CD4-positive, alpha-beta T cell (primary cell): ENCODE data around the gene RIPK1. TPM values are rescaled to one million over a fixed set of nuclear protein-coding genes. Genes with fewer than 3 reads are reported as not detected.

ENCODE experiments used
- ATAC-seq: fragments of 200-7000 bp; cut with Tn5 transposase; one replicate; pipeline ENCODE4 v1.10.0; 2022; ENCODE audit warnings: mild to moderate bottlenecking; ENCODE audit not compliant: poor library complexity
- CTCF ChIA-PET: fragments of 350-600 bp; sonication (Branson Sonifier 250); formaldehyde crosslinking; loops from one replicate; lab custom pipeline; 2021; ENCODE audit warnings: antibody characterized with exemption, inconsistent platforms; lab: Charles Lee
- POLR2A ChIA-PET: fragments of 350-600 bp; sonication (Branson Sonifier 250); formaldehyde crosslinking; loops from one replicate; lab custom pipeline; 2021; ENCODE audit warnings: antibody characterized with exemption, inconsistent platforms; lab: Charles Lee
- DNase-seq, 14 experiments: peaks; one replicate each; pipeline ENCODE4 v3.0.0-alpha.2; 2013 to 2020; ENCODE audit warnings: mixed read lengths in 2 of 14
- H3K27ac ChIP-seq, 2 donors: one replicate each; pipeline versions ENCODE4 v1.5.1 to v1.7.0; 2013; ENCODE audit warnings: low read length in 2 of 2, low read depth in 1 of 2, mild to moderate bottlenecking in 1 of 2
- H3K27me3 ChIP-seq, 2 experiments: 1 replicate in 1 of 2; 2 replicates in 1 of 2; pipeline versions ENCODE4 v1.6.1 to v1.7.0; 2013; ENCODE audit warnings: low read length in 2 of 2, control low read depth in 1 of 2, mild to moderate bottlenecking in 1 of 2, moderate library complexity in 1 of 2; ENCODE audit not compliant: insufficient read depth in 2 of 2, control insufficient read depth in 1 of 2
- H3K36me3 ChIP-seq: one replicate; pipeline ENCODE4 v1.6.1; 2013; ENCODE audit warnings: low read length, control low read depth; ENCODE audit not compliant: insufficient read depth
- H3K4me1 ChIP-seq: one replicate; pipeline ENCODE4 v1.6.1; 2013; ENCODE audit warnings: low read length, control low read depth; ENCODE audit not compliant: insufficient read depth
- H3K4me3 ChIP-seq: one replicate; pipeline ENCODE4 v1.5.1; 2013; ENCODE audit warnings: mild to moderate bottlenecking, low read length, moderate library complexity
- H3K9me3 ChIP-seq, 2 experiments: 1 replicate in 1 of 2; 2 replicates in 1 of 2; pipeline versions ENCODE4 v1.6.1 to v1.7.0; 2013; ENCODE audit warnings: low read length in 2 of 2, mild to moderate bottlenecking in 2 of 2, control low read depth in 1 of 2, moderate library complexity in 1 of 2; ENCODE audit not compliant: control insufficient read depth in 1 of 2, insufficient read depth in 1 of 2
- H3K27ac Mint-ChIP-seq: one replicate; pipeline ENCODE4 v1.8.0; 2020; ENCODE audit warnings: mixed read lengths
- H3K27me3 Mint-ChIP-seq: one replicate; pipeline ENCODE4 v1.8.0; 2021; ENCODE audit warnings: mixed read lengths
- H3K36me3 Mint-ChIP-seq: one replicate; pipeline ENCODE4 v1.8.0; 2021; ENCODE audit warnings: low read depth, mixed read lengths
- H3K4me1 Mint-ChIP-seq: one replicate; pipeline ENCODE4 v1.8.0; 2021; ENCODE audit warnings: low read depth, mixed read lengths
- H3K4me3 Mint-ChIP-seq: one replicate; pipeline ENCODE4 v1.8.0; 2020; ENCODE audit warnings: mild to moderate bottlenecking, mixed read lengths
- H3K9me3 Mint-ChIP-seq: one replicate; pipeline ENCODE4 v1.8.0; 2020; ENCODE audit warnings: mixed read lengths
- CTCF ChIP-seq: fragments of 200-600 bp; IDR thresholded peaks from one replicate; pipeline ENCODE4 v1.8.0; 2022; ENCODE audit warnings: antibody characterized with exemption, mild to moderate bottlenecking
- intact Hi-C, 2 experiments: fragments of 100-400 bp; cut with DNase I in 1 of 2; cut with micrococcal nuclease in 1 of 2; formaldehyde crosslinking; loops; one replicate each; pipeline versions ENCODE4 v1.15.1 to v1.9.0; 2023 to 2025; cut with DNase I, micrococcal nuclease
- total RNA-seq, 174 experiments: library from RNA in 2 of 174; stranded (reverse) in 2 of 174; gene quantifications; one replicate each; pipeline ENCODE4 v1.2.3 and lab custom pipeline; 2021 to 2026

Gene RIPK1
- total RNA-seq, 2 experiments from 2014 or later = 17.2 to 17.3 TPM

DNA sequence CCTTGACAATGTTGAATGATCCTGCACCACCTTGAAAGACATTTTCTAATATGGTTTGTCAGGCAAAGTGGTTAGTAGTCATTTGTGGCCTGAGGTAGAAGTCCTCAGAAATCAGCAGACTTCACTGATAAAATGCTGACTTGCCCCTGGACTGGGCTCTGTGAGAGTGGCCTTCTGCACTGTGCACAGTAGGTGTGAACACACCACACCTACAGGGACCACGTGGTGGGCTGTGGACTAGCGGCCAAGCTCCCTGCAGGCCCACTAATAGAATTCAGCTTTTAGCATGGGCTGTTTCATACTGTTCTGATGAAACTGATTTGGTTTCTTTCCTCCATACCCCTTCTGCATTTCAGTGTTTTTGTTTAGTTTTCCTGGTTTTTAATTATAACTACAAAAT is 57.5 kb downstream of the RIPK1 start:
- CTCF ChIA-PET = interaction anchor here (0.6 to 1.9 kb wide), 4 partner anchors 20 to 126 kb away, joined by 3 to 23 read pairs (median 4); partner anchors contain the start of gene TUBB2A

DNA sequence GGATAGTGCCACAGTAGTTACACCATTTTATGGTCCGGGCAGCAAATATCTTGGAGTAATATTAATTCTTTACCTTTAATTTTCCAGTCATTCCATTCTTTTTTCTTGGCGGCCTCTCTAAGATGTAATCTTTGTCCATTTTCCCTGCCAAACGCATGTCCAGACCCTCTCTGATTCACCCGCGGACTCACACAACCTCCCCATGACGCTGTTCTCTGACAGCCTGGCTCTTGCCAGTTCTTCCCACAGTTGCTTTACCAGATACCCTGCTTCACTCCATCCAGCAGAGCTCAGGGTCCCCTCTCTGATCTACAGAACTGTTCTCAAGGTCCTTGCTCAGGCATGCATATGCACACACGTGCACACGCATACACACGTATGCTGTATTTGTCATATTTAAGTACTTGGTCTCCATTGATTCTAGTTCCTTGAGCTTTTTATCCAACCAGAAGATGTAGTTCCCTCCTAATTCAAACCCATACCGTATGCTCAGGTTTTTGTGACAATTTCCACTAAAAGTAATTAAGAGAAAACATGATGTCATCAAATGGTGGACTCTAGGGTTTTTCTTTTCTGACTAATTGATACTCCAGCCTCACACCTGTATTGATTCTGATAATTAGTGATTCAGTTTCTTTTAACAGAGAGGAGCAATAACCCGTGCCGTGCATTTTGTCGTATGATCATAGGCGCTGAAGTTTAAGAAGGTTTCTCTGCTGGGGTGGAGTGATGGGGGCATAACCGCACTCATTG is 60.2 kb downstream of the RIPK1 start:
- H3K9me3 Mint-ChIP-seq = no peaks in the 10 kb centered on the region
- no peaks in the 10 kb centered on the region for H3K27me3 ChIP-seq
- CTCF ChIA-PET = interaction anchor here (0.6 to 0.9 kb wide), 2 partner anchors 61 to 123 kb away, joined by 3 read pairs; no protein-coding TSS in a partner anchor
- H3K27ac ChIP-seq = no peak overlapping the region
- POLR2A ChIA-PET = interaction anchor here (0.7 kb wide), 1 partner anchor 65 kb away, joined by 3 read pairs; no protein-coding TSS in a partner anchor
- peaks cover 4% of the 10 kb centered on the region for H3K4me1 Mint-ChIP-seq
- H3K27me3 Mint-ChIP-seq = no peaks in the 10 kb centered on the region
- H3K4me3 ChIP-seq = no peak overlapping the region
- H3K9me3 ChIP-seq = no peaks in the 10 kb centered on the region
- no peak overlapping the region for H3K4me3 Mint-ChIP-seq
- no peaks in the 10 kb centered on the region for H3K4me1 ChIP-seq
- ATAC-seq (no peak), DNase-seq (no peak)
- intact Hi-C loops = no loop called here
- peaks cover 50% of the 10 kb centered on the region for H3K36me3 Mint-ChIP-seq
- TF ChIP-seq CTCF = no peak
- H3K36me3 ChIP-seq = peaks cover 6% of the 10 kb centered on the region
- no peak overlapping the region for H3K27ac Mint-ChIP-seq

More for the DNA sequence above, 57.5 kb downstream of the RIPK1 start:
- POLR2A ChIA-PET = interaction anchor here (1.1 kb wide), 1 partner anchor 125 kb away, joined by 4 read pairs; no protein-coding TSS in a partner anchor
- Mint-ChIP-seq H3K27me3 (no peaks in the 10 kb centered on the region), H3K36me3 (peaks cover 25% of the 10 kb centered on the region), H3K27ac (no peak overlapping the region), H3K9me3 (no peaks in the 10 kb centered on the region), H3K4me3 (no peak overlapping the region), H3K4me1 (peaks cover 4% of the 10 kb centered on the region)
- H3K9me3 ChIP-seq = no peaks in the 10 kb centered on the region
- intact Hi-C loops = loop anchor here (1.0 to 2.0 kb wide), 5 partner anchors 33 to 607 kb away; no protein-coding TSS in a partner anchor
- DNase-seq (no peak), ATAC-seq (no peak)
- H3K4me3 ChIP-seq = no peak overlapping the region
- no peak for TF ChIP-seq CTCF
- no peaks in the 10 kb centered on the region for H3K27me3 ChIP-seq
- peaks cover 4% of the 10 kb centered on the region for H3K36me3 ChIP-seq
- H3K27ac ChIP-seq = no peak overlapping the region
- H3K4me1 ChIP-seq = no peaks in the 10 kb centered on the region

DNA sequence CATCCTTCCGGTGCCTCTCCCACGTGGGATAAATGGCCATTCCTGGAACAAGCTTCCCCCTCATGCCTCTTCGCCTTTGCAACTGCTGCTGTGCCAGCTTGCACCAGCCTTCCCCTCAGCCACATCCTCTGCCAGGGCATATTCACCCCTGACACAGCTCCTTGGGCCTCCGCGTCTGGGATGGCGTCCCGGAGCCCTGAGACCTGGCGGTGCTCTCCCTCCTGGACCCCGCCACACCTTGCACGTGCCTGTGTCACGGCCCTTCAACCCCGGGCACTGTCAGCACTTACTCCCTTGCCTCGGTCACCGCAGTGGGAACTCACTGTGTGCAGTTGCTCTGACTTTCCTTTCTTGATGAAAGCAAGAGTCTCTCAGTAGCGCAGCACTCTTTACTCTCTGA is 63.4 kb downstream of the RIPK1 start:
- H3K4me1 Mint-ChIP-seq = no peaks in the 10 kb centered on the region
- H3K4me1 ChIP-seq = no peaks in the 10 kb centered on the region
- peaks cover 9% of the 10 kb centered on the region for H3K36me3 ChIP-seq
- H3K4me3 Mint-ChIP-seq = no peak overlapping the region
- peaks cover 71% of the 10 kb centered on the region for H3K36me3 Mint-ChIP-seq
- intact Hi-C loops = no loop called here
- no peaks in the 10 kb centered on the region for H3K9me3 ChIP-seq
- ChIA-PET CTCF (no interaction called here), POLR2A (no interaction called here)
- DNase-seq (no peak), ATAC-seq (no peak)
- H3K27ac ChIP-seq = no peak overlapping the region
- H3K9me3 Mint-ChIP-seq = no peaks in the 10 kb centered on the region
- no peaks in the 10 kb centered on the region for H3K27me3 ChIP-seq
- H3K27me3 Mint-ChIP-seq = no peaks in the 10 kb centered on the region
- TF ChIP-seq CTCF = no peak
- H3K4me3 ChIP-seq = no peak overlapping the region
- no peak overlapping the region for H3K27ac Mint-ChIP-seq
